Activated CD8-positive, alpha-beta memory T cell treated with anti-CD3 and anti-CD28 coated beads, Interleukin-2, amount 50 U/mL, for 1 hour (primary cell): ENCODE results near the gene SPIC.
"Not testable (repeated sequence)": the region's sequence is repeated elsewhere in the genome, so short reads cannot be mapped to it uniquely, and the experiment has no call there.

Source experiments
- DNase-seq: peaks from one replicate; pipeline ENCODE4 v3.0.0-alpha.2; 2020; ENCODE audit errors: extremely low read depth

The SPIC gene

GRCh38 chr12:101474711-101475386 is at the start of gene SPIC:
Gene SPIC (plus strand): TSS chr12:101475336. CDS start chr12:101476905, 1,569 bp downstream.
- no peak for DNase-seq

GRCh38 chr12:101430456-101430855 is 44.7 kb upstream of the SPIC start:
- no peak for DNase-seq

- no peak for DNase-seq
Measured at GRCh38 chr12:101436136-101436535, 39.0 kb upstream of the SPIC start.

- DNase-seq = no peak
Measured at GRCh38 chr12:101439236-101439635, 35.9 kb upstream of the SPIC start.

GRCh38 chr12:101441461-101442224 is 33.5 kb upstream of the SPIC start:
- no peak for DNase-seq

- no peak for DNase-seq
Measured at GRCh38 chr12:101455685-101456084, 19.5 kb upstream of the SPIC start.

- DNase-seq = no peak
Measured at GRCh38 chr12:101459642-101460346, 15.3 kb upstream of the SPIC start.

- DNase-seq = no peak
Measured at GRCh38 chr12:101468948-101469347, 6.2 kb upstream of the SPIC start.

- DNase-seq = no peak
Measured at GRCh38 chr12:101470939-101471338, 4.2 kb upstream of the SPIC start.

GRCh38 chr12:101471878-101472277 is 3.3 kb upstream of the SPIC start:
- DNase-seq = not testable (repeated sequence)

GRCh38 chr12:101474248-101474647 is 888 bp upstream of the SPIC start:
- DNase-seq = no peak

GRCh38 chr12:101475751-101476305 is 692 bp downstream of the SPIC start:
- no peak for DNase-seq

- DNase-seq = no peak
Measured at GRCh38 chr12:101480849-101481248, 5.7 kb downstream of the SPIC start.

GRCh38 chr12:101485021-101485420 is 9.9 kb downstream of the SPIC start:
- no peak for DNase-seq

- no peak for DNase-seq
Measured at GRCh38 chr12:101488469-101488868, 13.3 kb downstream of the SPIC start.

- DNase-seq = no peak
Measured at GRCh38 chr12:101490286-101490920, 15.3 kb downstream of the SPIC start.

GRCh38 chr12:101491329-101491728 is 16.2 kb downstream of the SPIC start:
- DNase-seq = no peak

- DNase-seq = no peak
Measured at GRCh38 chr12:101493556-101493955, 18.4 kb downstream of the SPIC start.

GRCh38 chr12:101498252-101498651 is 23.1 kb downstream of the SPIC start:
- DNase-seq = no peak

- DNase-seq = no peak
Measured at GRCh38 chr12:101501410-101501995, 26.4 kb downstream of the SPIC start.

GRCh38 chr12:101521136-101521535 is 46.0 kb downstream of the SPIC start:
- DNase-seq = no peak
